GM19035 (cell line): ENCODE measurements around the gene BCL2L1.
A peak's percentile ranks its signal among the peaks of the same experiment; 100 is the strongest.

Experiments used
- ATAC-seq: cut with Tn5 transposase; IDR thresholded peaks from one replicate; pipeline ENCODE4 v1.9.1; 2021; ENCODE audit not compliant: unreplicated experiment

BCL2L1 gene

DNA sequence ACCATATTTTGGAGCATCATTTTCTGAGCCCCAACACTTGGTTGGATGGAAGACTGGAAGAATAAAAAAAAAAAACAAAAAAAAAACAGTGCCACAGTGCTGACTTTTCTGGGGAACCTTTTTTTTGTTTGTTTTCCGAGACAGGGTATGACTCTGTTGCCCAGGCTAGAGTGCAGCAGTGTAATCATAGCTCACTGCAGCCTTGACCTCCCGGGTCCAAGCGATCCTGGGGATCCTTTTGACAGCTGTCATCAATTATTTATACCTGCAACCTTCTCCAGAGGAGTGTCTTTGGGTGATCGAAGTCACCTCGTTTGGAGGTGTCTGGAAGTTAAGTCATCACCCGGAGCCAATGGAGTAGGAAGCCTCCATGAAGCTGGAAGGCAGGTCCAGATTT lies 8.7 kb upstream of the BCL2L1 start:
- no peak for ATAC-seq

DNA sequence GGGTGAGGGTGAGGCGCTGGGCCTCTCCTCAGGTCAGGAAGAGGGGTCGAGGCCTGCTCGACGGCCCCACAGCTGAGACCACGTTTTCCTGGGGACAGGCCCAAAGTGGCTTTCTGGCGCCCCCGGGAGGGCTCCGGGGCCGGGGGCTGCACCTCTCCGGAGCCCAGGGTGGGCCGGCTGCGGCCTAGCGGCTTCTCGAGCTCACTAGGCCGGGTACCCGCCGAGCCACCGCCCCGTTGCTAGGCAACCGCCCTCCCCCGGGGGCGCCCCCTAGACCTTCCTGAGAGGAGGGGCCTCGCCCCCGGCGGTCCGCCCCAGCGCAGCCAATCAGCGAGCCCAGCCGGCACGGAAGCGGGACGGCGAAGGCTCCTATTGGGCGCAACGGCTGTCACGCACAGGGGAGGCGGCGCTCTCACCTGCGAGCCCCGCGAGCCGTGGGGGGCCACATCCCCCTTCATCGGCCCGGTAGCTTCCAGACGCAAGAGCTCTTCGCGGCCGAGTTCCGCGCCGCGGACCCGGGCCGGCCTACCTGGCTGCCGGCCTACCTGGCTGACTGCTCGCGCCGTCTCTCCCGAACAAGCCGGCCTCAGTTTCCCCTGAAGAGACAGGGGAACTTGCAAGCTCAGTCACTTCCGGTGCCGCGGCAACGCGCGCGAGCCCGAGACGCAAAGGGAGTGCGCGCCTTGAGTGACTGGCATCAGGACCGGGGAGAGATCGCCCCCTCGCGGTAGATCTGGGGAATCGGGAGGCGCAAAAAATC lies 831 bp upstream of the BCL2L1 start:
- ATAC-seq: peak; percentile 85

DNA sequence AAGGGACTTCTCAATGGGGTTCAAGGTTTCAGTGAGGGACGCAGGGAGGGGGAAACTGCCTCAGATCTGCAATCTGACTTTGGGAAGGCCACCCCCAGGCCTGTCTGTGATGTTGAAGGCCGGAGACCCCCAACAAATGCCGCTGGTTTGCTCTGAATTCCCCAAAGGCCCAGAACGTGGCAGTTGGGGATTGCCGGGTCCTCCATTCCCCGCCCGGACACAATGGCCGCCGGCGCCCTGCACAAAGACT lies 326 bp upstream of the BCL2L1 start:
- no peak for ATAC-seq

DNA sequence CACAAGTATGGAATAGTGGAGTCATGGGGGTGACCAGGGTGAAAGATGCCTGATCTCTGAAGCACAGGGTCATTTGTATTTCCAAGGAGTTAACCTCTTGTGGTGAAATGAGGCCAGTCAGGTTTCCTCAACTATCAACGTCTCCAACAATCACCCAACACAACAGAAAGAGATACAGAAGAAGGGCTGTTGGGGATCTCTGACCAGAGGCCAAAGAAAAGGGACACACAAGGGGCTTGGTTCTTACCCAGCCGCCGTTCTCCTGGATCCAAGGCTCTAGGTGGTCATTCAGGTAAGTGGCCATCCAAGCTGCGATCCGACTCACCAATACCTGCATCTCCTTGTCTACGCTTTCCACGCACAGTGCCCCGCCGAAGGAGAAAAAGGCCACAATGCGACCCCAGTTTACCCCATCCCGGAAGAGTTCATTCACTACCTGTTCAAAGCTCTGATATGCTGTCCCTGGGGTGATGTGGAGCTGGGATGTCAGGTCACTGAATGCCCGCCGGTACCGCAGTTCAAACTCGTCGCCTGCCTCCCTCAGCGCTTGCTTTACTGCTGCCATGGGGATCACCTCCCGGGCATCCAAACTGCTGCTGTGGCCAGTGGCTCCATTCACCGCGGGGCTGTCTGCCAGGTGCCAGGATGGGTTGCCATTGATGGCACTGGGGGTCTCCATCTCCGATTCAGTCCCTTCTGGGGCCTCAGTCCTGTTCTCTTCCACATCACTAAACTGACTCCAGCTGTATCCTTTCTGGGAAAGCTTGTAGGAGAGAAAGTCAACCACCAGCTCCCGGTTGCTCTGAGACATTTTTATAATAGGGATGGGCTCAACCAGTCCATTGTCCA lies 1.0 kb downstream of the BCL2L1 start:
- ATAC-seq: no peak

DNA sequence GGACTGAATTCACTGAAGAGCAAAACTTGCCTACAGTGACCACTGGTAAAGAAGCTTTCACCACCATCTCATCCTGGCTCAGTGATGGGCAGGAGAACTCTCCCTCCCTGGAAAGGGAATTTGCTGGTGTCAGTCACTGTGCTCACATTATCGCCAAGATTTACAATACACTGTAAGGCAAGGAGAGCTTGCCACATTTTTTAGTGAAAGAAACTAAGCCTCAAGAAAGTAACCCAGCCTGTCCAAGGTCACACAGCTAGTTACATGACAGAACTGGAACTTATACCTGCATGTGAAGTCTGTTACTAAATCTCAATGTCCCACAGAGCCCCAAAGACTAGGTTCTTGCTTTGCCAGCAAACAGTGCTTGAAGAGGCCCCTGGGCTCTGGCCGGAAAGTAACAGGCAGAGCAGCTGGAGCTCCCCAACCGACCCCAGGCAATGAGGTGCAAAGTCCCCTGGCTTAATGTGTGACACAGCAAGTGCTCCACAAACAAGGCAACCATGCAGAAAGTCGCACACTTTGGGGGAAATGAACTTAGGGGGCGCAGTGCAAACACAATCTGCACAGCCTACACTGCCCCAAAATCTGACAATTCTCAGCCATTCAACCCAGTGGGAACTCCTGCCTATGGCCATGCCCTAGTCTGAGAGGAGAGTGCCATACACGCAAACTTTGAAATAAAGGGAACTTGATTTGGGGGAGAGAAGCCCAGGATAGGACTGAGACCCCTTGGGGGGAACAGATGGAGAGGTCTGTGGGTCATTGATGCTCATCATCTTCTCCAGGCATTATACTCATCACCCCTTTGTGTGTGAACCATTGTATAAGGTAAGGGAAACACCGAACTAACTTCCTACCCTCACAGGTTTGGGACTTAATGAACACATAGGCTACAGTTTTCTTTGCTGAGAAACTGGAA lies 1.9 kb downstream of the BCL2L1 start:
- ATAC-seq: no peak

DNA sequence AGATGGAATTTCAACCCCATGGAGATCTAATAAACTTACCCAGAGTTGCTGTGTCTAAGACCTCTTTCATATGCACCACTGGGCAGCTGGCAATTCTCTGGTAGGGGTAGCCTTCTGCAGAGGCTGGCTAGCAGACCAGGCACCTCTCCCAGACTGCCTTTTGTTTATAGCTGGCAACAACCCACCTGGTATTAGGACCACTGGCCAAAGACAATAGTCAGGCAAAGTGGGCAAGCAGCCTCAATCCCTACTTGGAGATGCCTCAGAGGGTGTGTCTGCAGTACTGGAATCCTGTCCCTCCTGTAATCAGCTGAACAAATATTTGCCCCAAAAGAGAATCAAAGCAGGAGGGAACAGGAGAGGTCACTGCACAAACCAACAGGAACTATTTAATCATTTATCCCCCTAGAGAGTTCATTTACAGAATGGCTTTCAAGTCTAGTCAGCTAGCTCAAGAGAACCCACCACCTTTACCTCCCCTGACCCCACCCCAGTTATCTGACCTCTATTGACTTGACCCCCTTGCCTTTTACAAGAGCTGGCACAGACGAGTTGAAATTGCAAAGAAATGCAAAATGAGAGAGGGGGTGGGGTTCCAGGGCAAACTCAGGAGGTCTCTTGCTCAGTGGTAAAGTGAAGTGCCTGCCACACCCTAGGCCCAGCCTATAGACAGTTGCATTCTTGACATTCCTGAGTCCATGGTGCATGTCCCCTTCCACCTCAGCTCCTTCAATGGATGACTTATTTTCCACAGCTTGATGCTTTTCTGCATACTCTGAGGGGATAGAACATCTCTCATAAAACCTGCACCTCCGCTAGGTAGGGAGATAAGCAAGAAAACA lies 2.8 kb downstream of the BCL2L1 start:
- ATAC-seq: no peak

DNA sequence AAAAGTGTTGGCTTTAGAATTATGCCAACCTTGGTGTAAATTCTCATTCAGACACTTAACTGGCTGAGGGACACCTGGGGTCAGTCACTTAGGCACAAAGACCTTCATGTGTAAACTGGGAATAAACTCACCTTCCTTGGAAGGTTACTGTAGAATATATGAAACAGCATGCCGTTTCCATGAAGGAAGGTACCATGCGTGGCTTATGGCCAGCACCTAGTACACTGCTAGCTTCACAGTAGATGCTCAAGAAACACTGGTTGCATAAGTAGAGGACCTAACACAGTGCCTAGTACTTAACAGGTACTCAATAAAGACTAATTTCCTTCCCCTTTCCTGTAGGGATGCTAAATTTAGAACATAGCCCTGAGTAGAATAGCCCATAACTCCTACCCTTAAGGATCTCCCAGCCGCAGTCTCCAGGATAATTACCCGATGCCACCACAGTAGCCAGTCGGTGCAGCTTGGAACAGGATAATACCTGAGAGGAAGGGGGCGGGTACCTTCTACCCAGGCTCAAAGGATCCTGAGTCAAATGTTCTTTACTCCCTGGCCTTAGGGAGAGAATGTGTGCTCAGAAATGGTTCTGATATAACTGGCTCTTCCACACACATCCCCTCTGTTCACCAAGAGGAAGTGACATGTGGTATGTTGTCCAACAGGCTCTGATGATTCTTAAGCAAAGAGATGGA lies 3.6 kb downstream of the BCL2L1 start:
- ATAC-seq: no peak

DNA sequence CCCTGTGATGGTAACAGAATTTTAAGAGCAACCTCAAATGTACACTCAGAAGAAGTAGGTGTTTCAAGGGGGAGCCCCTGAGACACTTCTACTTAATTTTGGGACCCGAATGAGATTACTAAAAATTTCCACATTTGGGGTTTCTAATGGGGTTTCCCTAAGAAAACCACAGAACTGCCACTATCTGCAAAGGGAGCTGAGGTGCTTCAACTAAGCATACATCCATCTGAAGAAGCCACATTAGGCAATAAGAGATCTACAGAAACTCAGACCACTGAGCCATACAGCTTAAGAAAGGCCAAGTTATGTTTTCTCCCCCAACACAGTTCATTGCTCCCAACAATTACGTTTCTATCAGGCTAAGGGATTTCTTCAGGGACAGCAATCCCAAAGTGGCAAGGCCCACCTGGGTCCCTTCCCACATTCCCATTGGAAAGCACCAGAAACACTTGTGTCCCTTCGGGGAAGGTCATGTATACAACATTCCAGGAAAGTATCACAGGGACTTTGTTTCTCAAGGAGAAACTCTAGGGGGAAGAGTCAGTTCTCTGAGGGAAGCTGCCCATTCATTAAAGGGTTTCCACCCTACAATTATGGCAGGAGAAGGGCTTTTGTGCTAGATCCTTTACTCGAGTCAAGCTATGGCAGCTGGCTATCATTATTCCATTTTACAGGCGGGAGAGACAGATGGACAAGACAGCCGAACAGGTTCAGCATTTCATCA lies 5.0 kb downstream of the BCL2L1 start:
- peak; percentile 58 for ATAC-seq

DNA sequence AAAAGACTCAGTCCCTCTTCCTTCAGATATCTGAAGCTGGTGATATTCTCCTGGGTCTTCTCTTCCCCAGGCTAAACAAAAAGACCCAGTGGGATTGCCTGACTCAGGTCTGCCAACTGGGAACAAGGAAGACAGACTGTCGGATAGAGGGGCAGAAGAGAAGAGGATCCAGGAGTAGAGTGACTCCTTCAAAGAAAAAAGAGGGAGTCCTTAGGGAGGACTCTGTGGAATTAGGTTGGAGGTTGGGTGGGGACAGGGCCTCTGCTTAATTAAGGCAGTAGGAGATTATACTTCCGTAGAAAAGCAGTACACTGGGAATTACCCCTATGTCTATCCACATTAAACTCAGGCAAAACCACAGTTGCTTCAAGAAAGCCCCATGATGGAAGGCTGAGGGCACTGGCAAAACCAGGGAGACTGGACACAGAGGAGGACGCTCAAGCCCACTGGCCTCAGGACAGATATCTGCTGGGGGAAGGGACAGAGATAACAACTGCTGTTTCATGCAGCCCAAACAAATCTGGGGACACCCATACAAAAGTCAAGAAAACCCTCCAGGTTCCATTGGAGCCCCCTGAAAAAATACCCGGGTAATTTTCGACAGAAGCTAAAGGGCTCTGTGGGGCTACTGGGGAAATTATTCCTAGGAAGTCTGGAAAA lies 5.7 kb downstream of the BCL2L1 start:
- ATAC-seq: no peak

DNA sequence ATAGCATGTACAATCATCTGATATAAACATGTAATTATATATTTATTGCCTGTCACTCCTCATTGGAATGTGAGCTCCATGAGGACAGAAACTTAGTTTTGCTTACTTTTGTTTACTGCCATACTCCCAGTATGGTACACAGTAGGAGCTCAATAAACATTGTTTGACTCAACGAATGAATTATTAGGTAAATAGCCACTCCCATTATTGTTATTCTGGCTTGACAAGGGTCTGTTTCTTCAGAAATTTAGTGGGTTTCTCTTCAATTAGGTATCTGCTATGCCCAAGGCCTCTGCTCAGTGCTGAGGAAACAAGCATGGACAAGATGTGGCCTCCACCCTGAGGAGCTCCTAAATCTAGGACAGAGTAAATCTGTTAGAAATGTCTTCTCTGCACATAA lies 6.3 kb downstream of the BCL2L1 start:
- ATAC-seq: no peak

DNA sequence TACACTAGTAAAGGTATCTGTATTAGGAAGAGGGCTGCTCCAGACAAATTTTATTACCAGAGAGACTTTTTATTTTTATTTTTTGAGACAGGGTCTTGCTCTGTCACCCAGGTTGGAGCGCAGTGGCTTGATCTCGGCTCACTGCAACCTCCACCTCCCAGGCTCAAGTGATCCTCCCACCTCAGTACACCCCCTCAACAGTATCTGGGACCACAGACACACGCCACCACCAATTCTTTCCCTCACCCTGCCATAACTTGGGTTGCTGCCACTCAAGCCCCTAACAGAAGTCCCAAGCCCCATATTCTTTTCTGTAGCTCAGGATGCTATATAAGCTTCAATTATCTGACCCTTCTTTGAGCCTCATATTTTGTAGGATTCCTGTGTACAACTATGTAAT lies 6.9 kb downstream of the BCL2L1 start:
- ATAC-seq: no peak

DNA sequence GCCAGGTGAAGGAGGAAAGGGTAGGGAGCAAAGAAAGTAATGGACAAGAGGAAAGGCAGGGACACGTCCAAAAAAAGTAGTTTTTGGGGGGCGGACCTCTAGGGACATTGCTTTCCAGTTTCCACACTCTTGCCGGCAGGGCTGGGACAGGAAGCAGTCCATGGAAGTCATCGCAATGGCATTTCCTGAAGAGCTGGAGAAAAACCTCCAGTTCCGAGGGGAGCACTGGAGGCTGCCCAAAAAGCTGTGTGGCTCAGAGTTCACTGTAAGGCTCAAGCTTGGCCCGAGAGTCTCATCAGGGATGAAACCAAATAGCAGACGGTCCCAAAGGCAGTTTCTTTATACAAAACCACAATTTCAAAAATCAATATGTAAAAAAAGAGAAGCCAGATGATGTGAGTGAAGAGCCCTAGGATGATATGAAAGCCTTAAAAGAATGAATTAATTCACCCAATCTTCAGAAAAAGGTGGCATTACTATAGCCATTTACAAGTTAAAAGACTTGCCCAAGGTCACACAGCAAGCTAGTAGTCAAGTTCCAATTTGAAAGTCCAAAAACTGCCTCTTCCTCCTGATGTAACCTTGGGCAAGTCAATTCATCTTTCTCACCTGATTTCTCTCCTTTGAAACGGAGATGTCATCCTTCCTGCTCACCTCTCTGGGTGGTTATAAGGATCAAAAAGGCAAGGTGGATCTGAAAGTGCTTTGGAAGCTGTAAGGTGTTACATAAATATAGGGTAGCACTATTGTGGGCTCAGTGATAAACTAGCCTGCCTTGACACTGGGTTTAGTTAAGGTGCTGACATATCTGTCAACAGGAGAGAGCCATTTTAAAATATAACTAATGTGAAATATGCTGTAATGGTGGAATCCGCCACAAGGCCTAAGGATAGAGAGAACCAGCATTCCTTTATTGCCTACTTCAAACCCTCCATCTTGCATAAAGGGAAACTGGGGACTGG lies 9.1 kb downstream of the BCL2L1 start:
- no peak for ATAC-seq

DNA sequence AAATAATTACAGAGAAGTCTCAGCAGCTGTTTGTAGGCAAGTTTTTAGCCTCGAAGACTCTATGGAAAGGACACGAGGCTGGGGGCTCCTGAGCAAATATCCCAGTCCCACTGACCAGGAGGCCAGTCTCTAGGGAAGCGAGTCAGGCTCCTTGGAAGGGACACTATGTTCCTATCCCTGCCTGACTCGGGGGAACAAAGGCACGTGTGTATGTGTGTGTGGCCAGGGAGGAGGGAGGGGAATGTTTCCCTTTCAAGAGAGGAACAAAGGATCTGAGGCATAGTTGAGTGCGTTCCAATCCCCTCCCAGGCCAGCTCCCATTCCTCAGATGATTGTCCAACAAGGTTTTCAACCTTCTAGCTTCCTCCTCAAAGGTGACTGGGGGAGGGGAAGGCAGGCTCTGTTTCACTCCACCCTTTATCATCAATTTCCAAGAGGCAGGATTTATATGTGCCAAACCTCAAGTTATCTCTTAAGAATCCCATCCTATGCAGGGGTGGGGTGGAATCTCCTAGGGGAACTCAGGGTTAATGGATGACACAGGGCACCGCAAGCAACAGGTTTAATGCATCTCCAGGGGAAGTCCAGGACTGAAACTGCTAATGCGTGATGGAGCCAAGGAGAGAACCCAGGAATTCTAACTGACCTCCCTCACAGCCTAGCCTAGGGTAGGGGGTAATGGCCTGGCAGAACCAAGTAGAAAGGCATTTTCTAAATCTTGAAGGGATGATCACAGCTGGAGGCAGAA lies 9.9 kb downstream of the BCL2L1 start:
- no peak for ATAC-seq

DNA sequence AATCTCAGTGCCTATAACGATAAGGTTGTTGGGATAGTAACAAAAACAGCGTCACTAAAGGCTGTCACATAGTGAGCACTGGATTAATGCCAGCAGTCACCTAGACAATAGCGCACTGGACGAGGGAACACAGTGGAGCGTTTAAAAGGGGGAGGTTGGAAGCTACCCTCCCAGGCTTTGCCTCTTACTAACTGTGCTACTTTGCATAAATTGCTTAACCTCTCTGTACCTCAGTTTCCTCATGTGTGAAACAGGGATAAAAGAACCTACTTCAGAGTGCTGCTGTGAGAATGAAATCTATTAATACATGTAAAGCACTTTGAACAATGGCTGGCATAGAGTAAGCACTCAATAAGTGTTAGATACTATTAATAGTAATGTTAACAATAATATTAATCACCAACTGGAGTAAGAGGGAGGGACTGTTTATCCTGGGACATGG lies 10.5 kb downstream of the BCL2L1 start:
- no peak for ATAC-seq

DNA sequence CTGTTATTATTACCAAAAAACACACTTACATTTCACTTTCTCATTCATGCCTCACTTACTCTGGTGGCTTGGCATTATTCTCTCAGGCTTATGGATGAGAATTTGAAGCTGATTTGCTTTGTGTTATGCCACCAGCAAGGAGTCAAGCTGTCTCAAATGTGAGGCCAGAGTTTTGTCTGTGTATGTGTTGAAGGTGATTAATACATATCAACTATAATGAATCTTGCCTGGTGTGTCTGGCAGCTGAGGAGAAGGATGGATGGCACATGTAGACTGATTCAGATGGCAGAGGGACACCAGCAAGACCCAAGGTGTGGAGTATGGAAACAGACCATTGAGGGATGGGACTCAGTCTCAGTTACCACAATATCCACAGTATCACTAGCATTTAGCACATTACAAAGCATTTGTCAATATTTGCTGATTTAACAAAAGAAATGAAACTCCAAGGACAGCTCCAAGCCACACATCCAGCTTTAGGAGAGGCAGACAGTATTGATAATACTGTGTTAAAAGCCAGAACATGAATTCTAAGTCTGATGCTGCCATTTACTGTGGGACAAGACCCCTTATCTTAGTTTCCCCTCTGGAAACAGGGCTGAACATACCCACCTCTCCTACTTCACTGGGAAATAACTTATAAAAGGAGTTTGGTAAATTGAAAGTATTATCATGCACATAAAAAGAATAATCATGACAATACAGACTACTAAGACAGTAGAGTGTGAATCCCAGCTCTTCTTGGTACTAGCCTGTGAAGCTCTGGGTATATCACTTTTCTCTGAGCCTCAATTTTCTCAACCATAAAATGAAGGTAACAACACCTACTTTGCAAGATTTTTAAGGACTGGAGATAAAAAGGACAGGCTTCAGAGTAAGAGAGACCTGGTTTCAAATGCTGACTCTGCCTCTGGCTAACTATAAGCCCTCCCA lies 11.2 kb downstream of the BCL2L1 start:
- no peak for ATAC-seq
